GM18505 (cell line): ENCODE measurements around the gene ANKLE2.
"Not testable (repeated sequence)": the region's sequence is repeated elsewhere in the genome, so short reads cannot be mapped to it uniquely, and the experiment has no call there.

Experiments used
- ATAC-seq: cut with Tn5 transposase; IDR thresholded peaks from one replicate; pipeline ENCODE4 v1.9.1; 2021; ENCODE audit not compliant: unreplicated experiment
- POLR2A ChIP-seq: IDR thresholded peaks from 4 replicates; pipeline ENCODE4 v1.6.1; 2011; ENCODE audit warnings: borderline replicate concordance; ENCODE audit not compliant: insufficient read depth, insufficient read length; ENCODE audit errors: extremely low read depth

ANKLE2 gene

GRCh38 chr12:132716356-132716755, 45.3 kb downstream of the ANKLE2 start:
- TF ChIP-seq POLR2A, result no peak
- no peak for ATAC-seq

- no peak for ATAC-seq
Observed at GRCh38 chr12:132715874-132716273, 45.8 kb downstream of the ANKLE2 start.

GRCh38 chr12:132713123-132713522, 48.5 kb downstream of the ANKLE2 start:
- no peak for ATAC-seq
- no peak for TF ChIP-seq POLR2A

More at GRCh38 chr12:132715874-132716273, 45.8 kb downstream of the ANKLE2 start:
- TF ChIP-seq POLR2A, result no peak

- TF ChIP-seq POLR2A, result no peak
- ATAC-seq, result peak; percentile 9
Observed at GRCh38 chr12:132711080-132711843, 50.4 kb downstream of the ANKLE2 start.

- peak; percentile 86 for ATAC-seq
- peak; percentile 86 for TF ChIP-seq POLR2A
Observed at GRCh38 chr12:132710405-132711079, 51.1 kb downstream of the ANKLE2 start, which contains the start of gene PGAM5. PGAM5 (plus strand) TSS chr12:132710842; CDS start chr12:132710877, 35 bp downstream.

GRCh38 chr12:132710043-132710404, 51.6 kb downstream of the ANKLE2 start:
- ATAC-seq, result peak; percentile 20
- no peak for TF ChIP-seq POLR2A

GRCh38 chr12:132708150-132708549, 53.5 kb downstream of the ANKLE2 start:
- no peak for ATAC-seq
- no peak for TF ChIP-seq POLR2A

GRCh38 chr12:132707241-132707640, 54.4 kb downstream of the ANKLE2 start:
- no peak for TF ChIP-seq POLR2A
- no peak for ATAC-seq

GRCh38 chr12:132703641-132704040, 58.0 kb downstream of the ANKLE2 start:
- no peak for TF ChIP-seq POLR2A
- ATAC-seq, result no peak

GRCh38 chr12:132702640-132703039, 59.0 kb downstream of the ANKLE2 start:
- no peak for TF ChIP-seq POLR2A
- ATAC-seq, result no peak

- no peak for ATAC-seq
- no peak for TF ChIP-seq POLR2A
Observed at GRCh38 chr12:132700212-132700822, 61.3 kb downstream of the ANKLE2 start.

- no peak for ATAC-seq
- no peak for TF ChIP-seq POLR2A
Observed at GRCh38 chr12:132698341-132698740, 63.3 kb downstream of the ANKLE2 start.

- ATAC-seq, result no peak
- TF ChIP-seq POLR2A, result no peak
Observed at GRCh38 chr12:132695431-132695830, 66.2 kb downstream of the ANKLE2 start.

- ATAC-seq, result not testable (repeated sequence)
Observed at GRCh38 chr12:132694888-132695287, 66.7 kb downstream of the ANKLE2 start.

- not testable (repeated sequence) for ATAC-seq
Observed at GRCh38 chr12:132692030-132692429, 69.6 kb downstream of the ANKLE2 start.
